Measurements from ENCODE around the gene DTL.
A peak's percentile ranks its signal among the peaks of the same experiment; 100 is the strongest.

The DTL gene

DNA sequence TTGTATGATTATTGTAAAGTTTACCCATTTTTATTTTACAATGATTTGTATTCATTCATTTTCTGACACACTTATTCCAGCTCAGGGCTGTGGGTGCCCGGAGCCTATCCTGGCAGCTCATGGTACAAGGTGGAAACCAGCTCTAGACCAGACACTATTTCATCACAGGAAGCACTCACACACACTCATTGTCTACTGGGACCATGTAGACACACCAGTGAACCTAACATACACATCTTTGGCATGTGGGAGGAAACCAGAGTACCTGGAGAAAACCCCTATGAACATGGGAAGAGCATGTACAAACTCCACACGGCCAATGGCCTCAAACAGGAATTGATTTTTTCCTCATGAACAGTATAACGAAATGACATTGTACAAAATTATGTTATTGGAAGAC, 2.4 kb downstream of the DTL start:
- no peaks in the 10 kb centered on the region for H3K9me3 ChIP-seq (ENCODE audit: insufficient read depth, low read length)
- H3K36me3 ChIP-seq (ENCODE audit: insufficient read depth, insufficient read length, low read length) = peaks cover 57% of the 10 kb centered on the region
- H3K4me1 ChIP-seq (ENCODE audit: insufficient read depth, insufficient read length) = no peaks in the 10 kb centered on the region
- TF ChIP-seq YY1 (IDR thresholded peaks at IDR 0.05; ENCODE audit: insufficient read depth, insufficient read length) = no peak
- no peak overlapping the region for H3K9ac ChIP-seq (ENCODE audit: insufficient read length, low read depth)
- peak overlapping the region; percentile 94 for H3K4me3 ChIP-seq (ENCODE audit: insufficient read length, low read depth)
- H3K27me3 ChIP-seq (ENCODE audit: insufficient read depth, insufficient read length) = no peaks in the 10 kb centered on the region
- DNase-seq (ENCODE audit: low read depth, low spot score) = no peak

GRCh38 chr1:212039622-212040021, 4.1 kb downstream of the DTL start:
- Histone ChIP-seq H3K4me1 (ENCODE audit: insufficient read depth, insufficient read length) (no peaks in the 10 kb centered on the region), H3K4me3 (ENCODE audit: insufficient read length, low read depth) (no peak overlapping the region), H3K27me3 (ENCODE audit: insufficient read depth, insufficient read length) (no peaks in the 10 kb centered on the region), H3K36me3 (ENCODE audit: insufficient read depth, insufficient read length, low read length) (peaks cover 71% of the 10 kb centered on the region), H3K9ac (ENCODE audit: insufficient read length, low read depth) (no peak overlapping the region), H3K9me3 (ENCODE audit: insufficient read depth, low read length) (no peaks in the 10 kb centered on the region)
- TF ChIP-seq SUZ12 (IDR thresholded peaks at IDR 0.05; ENCODE audit: extremely low read depth, insufficient read depth, insufficient read length) (no peak), YY1 (IDR thresholded peaks at IDR 0.05; ENCODE audit: insufficient read depth, insufficient read length) (no peak), ZNF274 (IDR thresholded peaks at IDR 0.05; ENCODE audit: low read depth, low read length) (no peak)
- no peak for DNase-seq (ENCODE audit: low read depth, low spot score)

- peaks cover 83% of the 10 kb centered on the region for H3K36me3 ChIP-seq (ENCODE audit: insufficient read depth, insufficient read length, low read length)
- H3K9me3 ChIP-seq (ENCODE audit: insufficient read depth, low read length) = no peaks in the 10 kb centered on the region
- H3K9ac ChIP-seq (ENCODE audit: insufficient read length, low read depth) = no peak overlapping the region
- H3K27me3 ChIP-seq (ENCODE audit: insufficient read depth, insufficient read length) = no peaks in the 10 kb centered on the region
- no peak for DNase-seq (ENCODE audit: low read depth, low spot score)
- TF ChIP-seq YY1 (IDR thresholded peaks at IDR 0.05; ENCODE audit: insufficient read depth, insufficient read length) (no peak), SUZ12 (IDR thresholded peaks at IDR 0.05; ENCODE audit: extremely low read depth, insufficient read depth, insufficient read length) (no peak), ZNF274 (IDR thresholded peaks at IDR 0.05; ENCODE audit: low read depth, low read length) (no peak)
- H3K4me1 ChIP-seq (ENCODE audit: insufficient read depth, insufficient read length) = no peaks in the 10 kb centered on the region
- H3K4me3 ChIP-seq (ENCODE audit: insufficient read length, low read depth) = no peak overlapping the region
Observed at GRCh38 chr1:212040629-212041412, 5.3 kb downstream of the DTL start.

GRCh38 chr1:212042436-212042835, 6.9 kb downstream of the DTL start:
- no peak for TF ChIP-seq YY1 (IDR thresholded peaks at IDR 0.05; ENCODE audit: insufficient read depth, insufficient read length)
- no peak for TF ChIP-seq ZNF274 (IDR thresholded peaks at IDR 0.05; ENCODE audit: low read depth, low read length)
- no peak for TF ChIP-seq SUZ12 (IDR thresholded peaks at IDR 0.05; ENCODE audit: extremely low read depth, insufficient read depth, insufficient read length)
- no peak for DNase-seq (ENCODE audit: low read depth, low spot score)
- peaks cover 90% of the 10 kb centered on the region for H3K36me3 ChIP-seq (ENCODE audit: insufficient read depth, insufficient read length, low read length)
- no peaks in the 10 kb centered on the region for H3K27me3 ChIP-seq (ENCODE audit: insufficient read depth, insufficient read length)
- H3K9ac ChIP-seq (ENCODE audit: insufficient read length, low read depth) = no peak overlapping the region
- H3K4me3 ChIP-seq (ENCODE audit: insufficient read length, low read depth) = no peak overlapping the region
- no peaks in the 10 kb centered on the region for H3K4me1 ChIP-seq (ENCODE audit: insufficient read depth, insufficient read length)
- H3K9me3 ChIP-seq (ENCODE audit: insufficient read depth, low read length) = no peaks in the 10 kb centered on the region

- no peaks in the 10 kb centered on the region for H3K27me3 ChIP-seq (ENCODE audit: insufficient read depth, insufficient read length)
- no peak overlapping the region for H3K9ac ChIP-seq (ENCODE audit: insufficient read length, low read depth)
- no peak for DNase-seq (ENCODE audit: low read depth, low spot score)
- TF ChIP-seq YY1 (IDR thresholded peaks at IDR 0.05; ENCODE audit: insufficient read depth, insufficient read length) (no peak), ZNF274 (IDR thresholded peaks at IDR 0.05; ENCODE audit: low read depth, low read length) (no peak), SUZ12 (IDR thresholded peaks at IDR 0.05; ENCODE audit: extremely low read depth, insufficient read depth, insufficient read length) (no peak)
- H3K4me3 ChIP-seq (ENCODE audit: insufficient read length, low read depth) = no peak overlapping the region
- H3K36me3 ChIP-seq (ENCODE audit: insufficient read depth, insufficient read length, low read length) = peaks cover 91% of the 10 kb centered on the region
- H3K9me3 ChIP-seq (ENCODE audit: insufficient read depth, low read length) = no peaks in the 10 kb centered on the region
- H3K4me1 ChIP-seq (ENCODE audit: insufficient read depth, insufficient read length) = no peaks in the 10 kb centered on the region
Observed at GRCh38 chr1:212044851-212045250, 9.3 kb downstream of the DTL start.

DNA sequence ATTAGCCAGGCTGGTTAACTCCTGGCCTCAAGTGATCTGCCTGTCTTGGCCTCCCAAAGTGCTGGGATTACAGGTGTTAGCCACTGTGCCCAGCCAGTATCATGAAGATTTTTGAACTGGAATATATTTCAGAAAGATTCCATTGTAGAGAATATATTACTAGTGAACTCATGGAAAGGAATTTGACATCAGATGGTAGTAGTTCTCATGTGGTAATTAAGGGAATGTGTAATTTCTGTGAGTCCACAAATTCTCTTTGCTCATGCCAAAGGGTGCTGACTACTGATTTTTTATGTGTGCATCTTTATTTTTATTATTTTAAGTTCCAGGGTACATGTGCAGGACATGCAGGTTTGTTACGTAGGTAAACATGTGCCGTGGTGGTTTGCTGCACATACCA, 10.4 kb downstream of the DTL start:
- Histone ChIP-seq H3K4me1 (ENCODE audit: insufficient read depth, insufficient read length) (no peaks in the 10 kb centered on the region), H3K36me3 (ENCODE audit: insufficient read depth, insufficient read length, low read length) (peaks cover 90% of the 10 kb centered on the region), H3K27me3 (ENCODE audit: insufficient read depth, insufficient read length) (no peaks in the 10 kb centered on the region), H3K9me3 (ENCODE audit: insufficient read depth, low read length) (no peaks in the 10 kb centered on the region), H3K9ac (ENCODE audit: insufficient read length, low read depth) (no peak overlapping the region), H3K4me3 (ENCODE audit: insufficient read length, low read depth) (no peak overlapping the region)
- DNase-seq (ENCODE audit: low read depth, low spot score) = no peak
- TF ChIP-seq SUZ12 (IDR thresholded peaks at IDR 0.05; ENCODE audit: extremely low read depth, insufficient read depth, insufficient read length) (no peak), YY1 (IDR thresholded peaks at IDR 0.05; ENCODE audit: insufficient read depth, insufficient read length) (no peak), ZNF274 (IDR thresholded peaks at IDR 0.05; ENCODE audit: low read depth, low read length) (no peak)

DNA sequence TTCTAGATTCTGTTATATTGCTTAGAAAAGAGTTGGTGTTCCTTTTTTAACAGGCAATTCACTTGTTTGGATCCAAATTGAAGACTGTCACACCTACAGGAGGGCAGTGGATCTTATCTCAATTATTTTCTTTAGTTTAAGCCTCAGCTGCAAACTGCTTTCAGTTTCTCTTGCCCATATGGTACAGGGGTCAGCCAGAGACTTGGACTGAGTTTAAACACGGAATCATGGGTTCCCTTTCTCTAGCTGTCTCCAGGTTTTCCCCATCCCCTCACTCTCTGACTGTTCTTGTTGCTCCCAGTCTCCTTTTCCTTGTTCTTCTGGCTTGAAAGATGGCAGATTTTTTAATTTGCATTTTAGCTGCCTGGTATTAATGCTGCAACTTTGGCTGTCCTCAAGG, 18.4 kb downstream of the DTL start:
- Histone ChIP-seq H3K9ac (ENCODE audit: insufficient read length, low read depth) (no peak overlapping the region), H3K4me1 (ENCODE audit: insufficient read depth, insufficient read length) (no peaks in the 10 kb centered on the region), H3K36me3 (ENCODE audit: insufficient read depth, insufficient read length, low read length) (peaks cover 78% of the 10 kb centered on the region)

More for the DNA sequence above, 18.4 kb downstream of the DTL start:
- Histone ChIP-seq H3K9me3 (ENCODE audit: insufficient read depth, low read length) (peaks cover 31% of the 10 kb centered on the region; the same call in 1 of the 2 replicates), H3K4me3 (ENCODE audit: insufficient read length, low read depth) (no peak overlapping the region), H3K27me3 (ENCODE audit: insufficient read depth, insufficient read length) (no peaks in the 10 kb centered on the region)
- DNase-seq (ENCODE audit: low read depth, low spot score) = no peak
- TF ChIP-seq ZNF274 (IDR thresholded peaks at IDR 0.05; ENCODE audit: low read depth, low read length) = no peak
- no peak for TF ChIP-seq YY1 (IDR thresholded peaks at IDR 0.05; ENCODE audit: insufficient read depth, insufficient read length)
- TF ChIP-seq SUZ12 (IDR thresholded peaks at IDR 0.05; ENCODE audit: extremely low read depth, insufficient read depth, insufficient read length) = no peak

Data from NT2/D1 (cell line).